K562 (cell line): ENCODE results near the gene DPP10. TPM values are rescaled to one million over a fixed set of nuclear protein-coding genes. Genes with fewer than 3 reads are reported as not detected.

Source experiments
- ATAC-seq: fragments of 200-7000 bp; cut with Tn5 transposase; 3 replicates; pipeline ENCODE4 v1.9.1; 2020; ENCODE audit warnings: moderate library complexity
- BruUV-seq: library from RNA; stranded (reverse); fragments of 400-500 nt; replicated peaks from 2 replicates; lab custom pipeline; 2021; lab: Mats Ljungman, UMichigan
- CTCF ChIA-PET: fragments of 300-600 bp; formaldehyde crosslinking; extraction: SDS; loops from one replicate; lab custom pipeline; 2021; ENCODE audit warnings: low intra/inter-chr PET ratio; lab: Yijun Ruan, JAX
- POLR2A ChIA-PET: fragments of 300-600, 350-650 bp; sonication (Branson Sonifier 250); formaldehyde crosslinking; extraction: SDS; loops from one replicate; lab custom pipeline; 2021; ENCODE audit warnings: antibody characterized with exemption, inconsistent platforms; lab: Yijun Ruan, JAX
- DNase-seq, 4 experiments: peaks; one replicate each; pipeline versions ENCODE4 v3.0.0 to v3.0.0-alpha.2; 2011 to 2018; ENCODE audit warnings: low spot score in 3 of 4, mixed read lengths in 3 of 4; ENCODE audit errors: extremely low read depth in 1 of 4
- FAIRE-seq: peaks from 2 replicates; lab custom pipeline; 2011; peaks lifted over from hg19 to GRCh38; lab: Jason Lieb, UNC
- H2AFZ ChIP-seq: 2 replicates; pipeline ENCODE4 v1.6.0; 2011; ENCODE audit warnings: low read depth, low read length, control low read depth, inconsistent platforms
- H3K27ac ChIP-seq: fragments of 200-600 bp; 3 replicates; pipeline ENCODE4 v1.8.0; 2011; ENCODE audit warnings: low read depth, mild to moderate bottlenecking, control low read depth, inconsistent platforms, low read length, moderate library complexity, mixed read lengths; ENCODE audit errors: extremely low read depth
- H3K27me3 ChIP-seq, 2 experiments: fragments of 300-600 bp in 1 of 2; 2 replicates in 1 of 2; 3 replicates in 1 of 2; pipeline versions ENCODE4 v1.6.0 to v1.8.0; 2011; ENCODE audit warnings: inconsistent platforms in 2 of 2, low read length in 2 of 2, mild to moderate bottlenecking in 1 of 2, mixed read lengths in 1 of 2, moderate library complexity in 1 of 2; ENCODE audit not compliant: control insufficient read depth in 2 of 2, insufficient read depth in 2 of 2
- H3K36me3 ChIP-seq: fragments of 300-600 bp; 3 replicates; pipeline ENCODE4 v1.8.0; 2011; ENCODE audit warnings: mild to moderate bottlenecking, low read length, inconsistent platforms; ENCODE audit not compliant: control insufficient read depth, insufficient read depth
- H3K4me1 ChIP-seq, 2 experiments: fragments of 200-600 bp in 1 of 2; replicated peaks in 1 of 2; 2 replicates in 1 of 2; 3 replicates in 1 of 2; pipeline versions ENCODE4 v1.5.1 to v1.8.0; 2011; ENCODE audit warnings: inconsistent platforms in 2 of 2, low read length in 2 of 2, mild to moderate bottlenecking in 1 of 2, mixed read lengths in 1 of 2, moderate library complexity in 1 of 2; ENCODE audit not compliant: control insufficient read depth in 2 of 2, insufficient read depth in 2 of 2
- H3K4me2 ChIP-seq: 2 replicates; pipeline ENCODE4 v1.6.1; 2011; ENCODE audit warnings: low read length, control low read depth, inconsistent platforms, mixed read lengths; ENCODE audit not compliant: insufficient read depth
- H3K4me3 ChIP-seq: fragments of 200-600 bp; sonication (generic), shearing (Covaris generic); 2 replicates; pipeline ENCODE4 v1.5.1; 2016; ENCODE audit warnings: control low read depth, inconsistent platforms
- H3K79me2 ChIP-seq: fragments of 200-600 bp; 3 replicates; pipeline ENCODE4 v1.8.0; 2011; ENCODE audit warnings: low read length, inconsistent platforms; ENCODE audit not compliant: control insufficient read depth, insufficient read depth
- H3K9ac ChIP-seq, 2 experiments: 2 replicates each; pipeline versions ENCODE4 v1.6.0 to v1.6.1; 2011; ENCODE audit warnings: low read depth in 2 of 2, low read length in 2 of 2, control low read depth in 1 of 2, inconsistent platforms in 1 of 2, mild to moderate bottlenecking in 1 of 2, mixed read lengths in 1 of 2; ENCODE audit not compliant: insufficient read depth in 1 of 2
- H3K9me1 ChIP-seq: one replicate; pipeline ENCODE4 v1.6.0; 2011; ENCODE audit warnings: inconsistent platforms, mild to moderate bottlenecking, low read length, moderate library complexity; ENCODE audit not compliant: control insufficient read depth, insufficient read depth
- H3K9me3 ChIP-seq: replicated peaks from 2 replicates; pipeline ENCODE4 v1.5.1; 2011; ENCODE audit warnings: low read depth, low read length, inconsistent platforms; ENCODE audit not compliant: control insufficient read depth, insufficient read depth
- H4K20me1 ChIP-seq: replicated peaks from 2 replicates; pipeline ENCODE4 v1.6.1; 2011; ENCODE audit warnings: low read length, inconsistent platforms, mixed read lengths; ENCODE audit not compliant: control insufficient read depth, insufficient read depth
- FIP1L1 ChIP-seq: fragments of 200-400 bp; formaldehyde crosslinking; IDR thresholded peaks from 2 replicates; pipeline ENCODE4 v1.6.1; 2018; ENCODE audit warnings: mild to moderate bottlenecking, low read depth, low read length; ENCODE audit not compliant: poor library complexity, severe bottlenecking
- HMGXB4 ChIP-seq: sonication (generic); formaldehyde crosslinking; IDR thresholded peaks from 2 replicates; pipeline ENCODE4 v1.8.1; 2023; ENCODE audit warnings: mild to moderate bottlenecking, missing genetic modification reagents
- MBD1 ChIP-seq: fragments of 250-450 bp; sonication (Bioruptor Pico); IDR thresholded peaks from 2 replicates; pipeline ENCODE4 v1.8.0; 2022; ENCODE audit warnings: inconsistent platforms
- MNT ChIP-seq, 2 experiments: fragments of 450-650 bp; conservative IDR thresholded peaks; 2 replicates each; pipeline ENCODE4 v1.6.1; 2017; ENCODE audit warnings: mild to moderate bottlenecking in 2 of 2, moderate library complexity in 2 of 2
- POLR2G ChIP-seq: fragments of 200-400 bp; formaldehyde crosslinking; IDR thresholded peaks from 2 replicates; pipeline ENCODE4 v1.6.1; 2017; ENCODE audit warnings: low read depth, mild to moderate bottlenecking, antibody characterized with exemption, low read length, moderate library complexity
- TEAD4 ChIP-seq, 2 experiments: sonication (generic) in 1 of 2; formaldehyde crosslinking in 1 of 2; IDR thresholded peaks; 2 replicates each; pipeline versions ENCODE4 v1.6.1 to v1.8.0; 2012 to 2022; ENCODE audit warnings: borderline replicate concordance in 1 of 2, inconsistent platforms in 1 of 2, low read length in 1 of 2, mild to moderate bottlenecking in 1 of 2, missing genetic modification reagents in 1 of 2
- ZNF217 ChIP-seq: sonication (generic); formaldehyde crosslinking; IDR thresholded peaks from 2 replicates; pipeline ENCODE4 v1.8.0; 2022; ENCODE audit warnings: mild to moderate bottlenecking, missing genetic modification reagents
- ZNF41 ChIP-seq: fragments of 250-450 bp; sonication (Bioruptor Pico); conservative IDR thresholded peaks from 2 replicates; pipeline ENCODE4 v1.4.0; 2020; ENCODE audit warnings: mild to moderate bottlenecking
- ZSCAN29 ChIP-seq: fragments of 450-650 bp; IDR thresholded peaks from 2 replicates; pipeline ENCODE4 v1.6.1; 2017
- in situ Hi-C: fragments of 300-500 bp; cut with MboI; formaldehyde crosslinking; loops from 4 replicates; pipeline ENCODE4 v1.15.0; 2018; ENCODE audit warnings: inconsistent platforms, mixed read lengths
- intact Hi-C: fragments of 100-400 bp; cut with micrococcal nuclease; formaldehyde crosslinking; loops from 2 replicates; pipeline ENCODE4 v1.14.2; 2022
- polyA plus RNA-seq, 8 experiments: library from polyadenylated mRNA; depleted of rRNA in 4 of 8; stranded (reverse) in 5 of 8; unstranded in 3 of 8; fragments of >200 nt; fragmentation: Nextera tagmentation in 2 of 8; fragmentation: Illumina TruSeq in 1 of 8; extraction: Ambion mirVana in 2 of 8; extraction: Trizol in 1 of 8; gene quantifications; 2 replicates each; pipeline versions ENCODE4 v1.2.1 to v1.2.3, GENCODE V29; 2011 to 2014; ENCODE audit warnings: inconsistent platforms in 1 of 8, missing spikeins in 1 of 8
- total RNA-seq, 7 experiments: library from RNA; depleted of rRNA in 6 of 7; stranded (reverse); fragments of >200 nt in 6 of 7; fragmentation: Illumina TruSeq in 2 of 7; extraction: Trizol in 2 of 7; gene quantifications; 2 replicates each; pipeline versions ENCODE4 v1.2.1 to v1.2.3, GENCODE V29; 2011 to 2021; ENCODE audit warnings: low replicate concordance in 1 of 7
- TF ChIP-seq, protein P1 (sequence below): fragments of 450-650 bp; formaldehyde crosslinking; IDR thresholded peaks from 2 replicates; pipeline ENCODE4 v1.4.0; 2020; ENCODE audit warnings: mild to moderate bottlenecking

The DPP10 gene
- total and polyA plus RNA-seq, 9 of the 15 experiments (the other 6 are each of a cell fraction or from before 2014, with no cell fraction given): not detected

DNA sequence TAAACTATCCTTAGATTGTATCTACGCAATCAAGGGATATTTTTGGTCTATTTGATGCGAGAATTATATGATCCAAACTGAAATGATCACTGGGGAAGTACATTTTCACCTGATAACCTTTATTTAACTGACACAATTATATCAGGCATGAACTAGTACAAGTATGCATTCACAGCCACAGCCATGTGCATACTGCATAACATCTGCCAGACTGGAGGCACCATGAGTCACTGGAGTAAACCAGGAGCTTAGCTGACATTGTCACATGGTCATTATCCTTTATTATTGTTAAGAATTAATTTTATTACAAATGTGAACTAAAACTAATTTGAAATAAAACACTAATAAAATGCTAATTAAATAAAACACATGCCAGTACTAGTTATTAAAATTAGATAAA lies 1127.1 kb downstream of the DPP10 start (continued):
- no peak for TF ChIP-seq HMGXB4 (CRISPR knock-in tag)

GRCh38 chr2:115572746-115573145 lies 1130.3 kb downstream of the DPP10 start:
- H3K9me1 ChIP-seq: no peaks in the 10 kb centered on the region
- no peaks in the 10 kb centered on the region for H3K27me3 ChIP-seq
- TF ChIP-seq ZNF217 (CRISPR knock-in tag) (no peak), MNT (conservative IDR thresholded peaks at IDR 0.05) (no peak), ZNF41 (CRISPR knock-in tag) (no peak), MBD1 (CRISPR knock-in tag) (no peak), POLR2G (no peak), ZSCAN29 (no peak), TEAD4 (IDR thresholded peaks at IDR 0.05; ENCODE audit: low read length) (no peak), TEAD4 (CRISPR knock-in tag; IDR thresholded peaks at IDR 0.05; ENCODE audit: borderline replicate concordance) (no peak), FIP1L1 (no peak)
- TF ChIP-seq, protein P1, sequence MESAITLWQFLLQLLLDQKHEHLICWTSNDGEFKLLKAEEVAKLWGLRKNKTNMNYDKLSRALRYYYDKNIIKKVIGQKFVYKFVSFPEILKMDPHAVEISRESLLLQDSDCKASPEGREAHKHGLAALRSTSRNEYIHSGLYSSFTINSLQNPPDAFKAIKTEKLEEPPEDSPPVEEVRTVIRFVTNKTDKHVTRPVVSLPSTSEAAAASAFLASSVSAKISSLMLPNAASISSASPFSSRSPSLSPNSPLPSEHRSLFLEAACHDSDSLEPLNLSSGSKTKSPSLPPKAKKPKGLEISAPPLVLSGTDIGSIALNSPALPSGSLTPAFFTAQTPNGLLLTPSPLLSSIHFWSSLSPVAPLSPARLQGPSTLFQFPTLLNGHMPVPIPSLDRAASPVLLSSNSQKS: no peak
- ChIA-PET POLR2A (no interaction called here), CTCF (no interaction called here)
- ATAC-seq: no peak
- intact Hi-C loops (no loop called here), in situ Hi-C loops (no loop called here)
- no peak for DNase-seq
- H3K36me3 ChIP-seq: no peaks in the 10 kb centered on the region
- H3K4me2 ChIP-seq: no peak overlapping the region
- H4K20me1 ChIP-seq: no peaks in the 10 kb centered on the region
- no peaks in the 10 kb centered on the region for H3K4me1 ChIP-seq
- no peak for FAIRE-seq
- no peak overlapping the region for H2AFZ ChIP-seq
- H3K79me2 ChIP-seq: no peaks in the 10 kb centered on the region
- no peak overlapping the region for H3K4me3 ChIP-seq
- BruUV-seq: no TSS peak
- no peak overlapping the region for H3K27ac ChIP-seq
- H3K9ac ChIP-seq: no peak overlapping the region
- peaks cover 1% of the 10 kb centered on the region; the same call in 1 of the 2 replicates for H3K9me3 ChIP-seq
